Measurements from ENCODE around the gene GSK3B. TPM values are rescaled to one million over a fixed set of nuclear protein-coding genes. Genes with fewer than 3 reads are reported as not detected.

Gene GSK3B
- total RNA-seq, 1 donor from 2014 or later: 65.4 TPM

DNA sequence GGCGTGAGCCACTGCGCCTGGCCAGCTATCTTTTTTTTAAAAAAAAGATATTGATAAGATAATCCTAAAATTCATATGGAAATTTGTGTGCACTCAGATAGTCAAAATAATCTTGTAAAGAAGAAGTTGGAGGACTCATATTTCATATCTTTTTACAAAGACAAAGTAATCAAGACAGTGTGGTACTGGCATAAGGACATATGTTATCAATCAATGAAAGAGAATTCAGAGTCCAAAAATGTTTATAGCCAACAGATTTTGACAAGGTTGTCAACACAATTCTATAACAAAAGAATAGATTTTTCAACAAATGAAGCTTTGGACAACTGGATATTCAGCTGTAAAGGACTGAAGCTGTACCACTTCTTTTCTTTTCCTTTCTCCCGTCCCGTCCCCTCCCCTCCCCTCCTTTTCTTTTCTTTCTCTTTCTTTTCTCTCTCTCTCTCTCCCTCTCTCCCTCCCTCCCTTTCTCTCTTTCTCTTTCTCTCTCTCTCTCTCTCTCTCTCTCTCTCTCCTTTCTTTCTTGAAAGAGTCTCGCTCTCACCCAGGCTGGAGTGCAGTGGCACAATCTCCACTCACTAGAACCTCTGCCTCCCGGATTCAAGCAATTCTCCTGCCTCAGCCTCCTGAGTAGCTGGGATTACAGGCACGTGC lies 126.8 kb downstream of the GSK3B start:
- Mint-ChIP-seq H3K4me1 (peaks cover 15% of the 10 kb centered on the region), H3K9me3 (peaks cover 13% of the 10 kb centered on the region), H3K4me3 (no peak overlapping the region), H3K36me3 (peaks cover 12% of the 10 kb centered on the region), H3K27ac (no peak overlapping the region), H3K27me3 (ENCODE audit: low read depth) (no peaks in the 10 kb centered on the region)
- DNase-seq (ENCODE audit: low spot score in 2 of 2, unreplicated experiment in 2 of 2): no peak
- TF ChIP-seq, protein P1, sequence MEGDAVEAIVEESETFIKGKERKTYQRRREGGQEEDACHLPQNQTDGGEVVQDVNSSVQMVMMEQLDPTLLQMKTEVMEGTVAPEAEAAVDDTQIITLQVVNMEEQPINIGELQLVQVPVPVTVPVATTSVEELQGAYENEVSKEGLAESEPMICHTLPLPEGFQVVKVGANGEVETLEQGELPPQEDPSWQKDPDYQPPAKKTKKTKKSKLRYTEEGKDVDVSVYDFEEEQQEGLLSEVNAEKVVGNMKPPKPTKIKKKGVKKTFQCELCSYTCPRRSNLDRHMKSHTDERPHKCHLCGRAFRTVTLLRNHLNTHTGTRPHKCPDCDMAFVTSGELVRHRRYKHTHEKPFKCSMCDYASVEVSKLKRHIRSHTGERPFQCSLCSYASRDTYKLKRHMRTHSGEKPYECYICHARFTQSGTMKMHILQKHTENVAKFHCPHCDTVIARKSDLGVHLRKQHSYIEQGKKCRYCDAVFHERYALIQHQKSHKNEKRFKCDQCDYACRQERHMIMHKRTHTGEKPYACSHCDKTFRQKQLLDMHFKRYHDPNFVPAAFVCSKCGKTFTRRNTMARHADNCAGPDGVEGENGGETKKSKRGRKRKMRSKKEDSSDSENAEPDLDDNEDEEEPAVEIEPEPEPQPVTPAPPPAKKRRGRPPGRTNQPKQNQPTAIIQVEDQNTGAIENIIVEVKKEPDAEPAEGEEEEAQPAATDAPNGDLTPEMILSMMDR (IDR thresholded peaks at IDR 0.05; ENCODE audit: unreplicated experiment): no peak

- TF ChIP-seq, protein P1 (IDR thresholded peaks at IDR 0.05; ENCODE audit: unreplicated experiment): no peak
- H3K27ac Mint-ChIP-seq: peak overlapping the region; percentile 18
- H3K4me3 Mint-ChIP-seq: no peak overlapping the region
- H3K36me3 Mint-ChIP-seq: peaks cover 14% of the 10 kb centered on the region
- DNase-seq (ENCODE audit: low spot score in 2 of 2, unreplicated experiment in 2 of 2): no peak
- no peaks in the 10 kb centered on the region for H3K27me3 Mint-ChIP-seq (ENCODE audit: low read depth)
- peaks cover 15% of the 10 kb centered on the region for H3K4me1 Mint-ChIP-seq
- peaks cover 11% of the 10 kb centered on the region for H3K9me3 Mint-ChIP-seq
These were observed 128.6 kb downstream of the GSK3B start for GRCh38 chr3:119965692-119966091.

GRCh38 chr3:119964294-119964693 lies 130.0 kb downstream of the GSK3B start:
- TF ChIP-seq, protein P1 (IDR thresholded peaks at IDR 0.05; ENCODE audit: unreplicated experiment): no peak
- DNase-seq (ENCODE audit: low spot score in 2 of 2, unreplicated experiment in 2 of 2): no peak
- Mint-ChIP-seq H3K27ac (no peak overlapping the region), H3K36me3 (peaks cover 11% of the 10 kb centered on the region), H3K4me1 (peaks cover 6% of the 10 kb centered on the region), H3K4me3 (no peak overlapping the region), H3K27me3 (ENCODE audit: low read depth) (no peaks in the 10 kb centered on the region), H3K9me3 (peaks cover 14% of the 10 kb centered on the region)

DNA sequence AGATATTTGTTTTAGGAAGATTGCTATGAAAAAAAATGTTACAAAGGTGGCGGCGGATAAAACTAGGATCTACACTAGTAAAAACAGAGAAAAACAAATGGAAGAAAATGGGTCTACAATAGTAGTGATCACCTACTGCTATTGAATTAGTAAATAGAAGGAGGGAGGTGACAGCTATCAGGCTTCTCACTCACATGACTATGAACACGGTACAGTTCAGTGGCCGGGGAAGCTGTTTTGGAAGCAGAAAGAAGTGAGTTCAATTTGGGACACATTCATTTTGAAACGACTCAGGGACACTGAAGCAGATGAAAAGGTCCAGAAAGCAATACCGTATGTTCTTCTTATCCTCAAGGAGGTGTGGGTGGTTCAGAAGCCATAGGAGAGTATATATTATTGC lies 138.3 kb downstream of the GSK3B start:
- Mint-ChIP-seq H3K9me3 (peaks cover 4% of the 10 kb centered on the region), H3K4me3 (no peak overlapping the region), H3K4me1 (peaks cover 4% of the 10 kb centered on the region), H3K27ac (no peak overlapping the region), H3K27me3 (ENCODE audit: low read depth) (no peaks in the 10 kb centered on the region), H3K36me3 (peaks cover 4% of the 10 kb centered on the region)
- DNase-seq (ENCODE audit: low spot score in 2 of 2, unreplicated experiment in 2 of 2): no peak
- TF ChIP-seq, protein P1 (IDR thresholded peaks at IDR 0.05; ENCODE audit: unreplicated experiment): no peak

DNA sequence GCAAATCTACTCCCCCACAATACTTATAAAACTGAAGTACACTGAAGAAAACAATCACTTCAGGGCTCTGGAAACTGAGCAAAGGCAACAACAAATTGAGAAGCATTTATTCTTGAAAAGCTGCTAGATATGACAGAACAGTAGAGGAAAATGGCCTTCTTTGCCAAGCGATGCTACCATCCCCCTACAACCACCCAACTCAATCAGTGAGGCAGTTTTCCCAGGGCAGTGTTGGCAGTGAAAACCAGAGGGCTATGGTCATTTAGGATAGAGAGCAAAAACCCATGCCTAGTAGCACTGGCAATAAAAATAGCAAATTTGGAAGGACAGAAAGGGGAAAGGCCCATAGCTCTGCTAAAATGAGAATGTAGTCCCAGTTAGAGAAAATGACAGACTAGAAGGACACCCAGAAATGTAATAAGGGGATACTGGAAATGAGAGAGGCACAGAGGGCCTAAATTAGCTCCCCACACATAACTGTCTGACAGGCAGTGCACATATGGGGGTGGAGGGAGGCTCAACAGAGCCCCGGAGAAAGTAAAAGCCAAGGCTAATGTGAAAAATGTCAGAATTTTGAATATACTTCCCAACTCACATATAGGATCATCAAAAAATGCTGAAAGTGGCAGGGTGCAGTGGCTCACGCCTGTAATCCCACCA lies 143.5 kb downstream of the GSK3B start:
- Mint-ChIP-seq H3K9me3 (no peaks in the 10 kb centered on the region), H3K36me3 (no peaks in the 10 kb centered on the region), H3K4me1 (peaks cover 25% of the 10 kb centered on the region), H3K27me3 (ENCODE audit: low read depth) (no peaks in the 10 kb centered on the region), H3K27ac (peak overlapping the region; percentile 49), H3K4me3 (no peak overlapping the region)
- DNase-seq (ENCODE audit: low spot score in 2 of 2, unreplicated experiment in 2 of 2): no peak
- TF ChIP-seq, protein P1 (IDR thresholded peaks at IDR 0.05; ENCODE audit: unreplicated experiment): no peak
